Activated T-helper 17 cell treated with anti-CD3 and anti-CD28 coated beads, Interleukin-2, amount 50 U/mL, for 72 hours (primary cell): ENCODE results near the gene NECAP2. TPM values are rescaled to one million over a fixed set of nuclear protein-coding genes. Genes with fewer than 3 reads are reported as not detected.
A peak's percentile ranks its signal among the peaks of the same experiment; 100 is the strongest.

Experiments
- ATAC-seq: fragments of 150-1000 bp; cut with Tn5 transposase; replicated peaks from 2 replicates; pipeline ENCODE4 v1.10.0; 2021; ENCODE audit warnings: mild to moderate bottlenecking, moderate library complexity
- H3K27ac Mint-ChIP-seq: one replicate; pipeline ENCODE4 v1.8.0; 2022; ENCODE audit warnings: mixed read lengths
- H3K27me3 Mint-ChIP-seq: one replicate; pipeline ENCODE4 v1.8.0; 2022; ENCODE audit warnings: mixed read lengths
- H3K36me3 Mint-ChIP-seq: one replicate; pipeline ENCODE4 v1.8.0; 2022; ENCODE audit warnings: low read depth, mild to moderate bottlenecking, mixed read lengths
- H3K4me1 Mint-ChIP-seq: one replicate; pipeline ENCODE4 v1.8.0; 2022; ENCODE audit warnings: mixed read lengths
- H3K4me3 Mint-ChIP-seq: one replicate; pipeline ENCODE4 v1.8.0; 2022; ENCODE audit warnings: mild to moderate bottlenecking, mixed read lengths
- H3K9me3 Mint-ChIP-seq: one replicate; pipeline ENCODE4 v1.8.0; 2022; ENCODE audit warnings: mixed read lengths
- total RNA-seq, 2 donors: library from RNA; stranded (reverse); gene quantifications; one replicate each; pipeline ENCODE4 v1.2.3, GENCODE V29; 2022

The NECAP2 gene
- 10 to 100 TPM; 68.0 to 83.7 TPM for total RNA-seq

- Mint-ChIP-seq H3K9me3 (no peaks in the 10 kb centered on the region), H3K4me1 (peaks cover 17% of the 10 kb centered on the region), H3K27ac (peak within 1 kb of the TSS; percentile 94), H3K36me3 (peaks cover 49% of the 10 kb centered on the region), H3K27me3 (no peaks in the 10 kb centered on the region), H3K4me3 (peak within 1 kb of the TSS; percentile 93)
- peak; percentile 89 for ATAC-seq
These were observed at the start of gene NECAP2 for GRCh38 chr1:16440470-16441281. NECAP2 (plus strand) TSS chr1:16440724; CDS start chr1:16440762, 38 bp downstream.

- peak overlapping the region; percentile 23 for H3K4me3 Mint-ChIP-seq
- no peaks in the 10 kb centered on the region for H3K9me3 Mint-ChIP-seq
- ATAC-seq, result peak; percentile 52
- peaks cover 42% of the 10 kb centered on the region for H3K4me1 Mint-ChIP-seq
- no peaks in the 10 kb centered on the region for H3K27me3 Mint-ChIP-seq
- peaks cover 71% of the 10 kb centered on the region for H3K36me3 Mint-ChIP-seq
- H3K27ac Mint-ChIP-seq, result peak overlapping the region; percentile 78
These were observed 49.1 kb upstream of the NECAP2 start for GRCh38 chr1:16391411-16391810.

DNA sequence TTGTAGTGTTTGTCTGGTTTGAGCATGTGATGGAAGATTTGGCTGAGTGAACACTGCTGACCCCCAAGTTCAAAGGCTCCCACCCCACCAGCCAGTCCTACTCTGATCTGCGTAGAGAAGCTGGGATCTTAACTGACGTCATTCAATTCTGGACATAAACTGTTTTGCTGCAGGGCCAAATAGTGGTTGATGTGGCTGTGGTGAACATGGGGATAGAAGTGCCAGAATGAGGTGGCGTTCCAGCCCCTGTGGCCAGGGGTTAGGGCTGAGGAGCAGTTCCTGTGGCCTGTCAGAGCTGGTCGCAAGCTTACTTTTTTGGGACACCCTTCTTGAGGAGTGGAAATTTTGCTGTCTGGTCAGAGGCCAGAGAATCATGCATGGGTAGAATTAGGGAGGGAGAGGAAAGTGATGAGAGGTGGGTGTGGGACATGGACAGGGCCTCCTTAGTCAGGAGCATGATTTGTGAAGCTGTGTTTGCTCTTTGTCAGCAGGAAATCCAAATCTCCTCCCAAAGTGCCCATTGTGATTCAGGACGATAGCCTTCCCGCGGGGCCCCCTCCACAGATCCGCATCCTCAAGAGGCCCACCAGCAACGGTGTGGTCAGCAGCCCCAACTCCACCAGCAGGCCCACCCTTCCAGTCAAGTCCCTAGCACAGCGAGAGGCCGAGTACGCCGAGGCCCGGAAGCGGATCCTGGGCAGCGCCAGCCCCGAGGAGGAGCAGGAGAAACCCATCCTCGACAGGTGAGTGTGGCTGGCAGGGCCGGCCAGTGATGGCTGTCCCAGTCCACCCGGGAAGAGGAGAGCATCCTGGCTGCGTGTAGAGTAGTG, 47.6 kb upstream of the NECAP2 start:
- H3K9me3 Mint-ChIP-seq, result no peaks in the 10 kb centered on the region
- no peaks in the 10 kb centered on the region for H3K27me3 Mint-ChIP-seq
- H3K36me3 Mint-ChIP-seq, result peaks cover 85% of the 10 kb centered on the region
- no peak for ATAC-seq
- H3K4me3 Mint-ChIP-seq, result no peak overlapping the region
- peak overlapping the region; percentile 78 for H3K27ac Mint-ChIP-seq
- H3K4me1 Mint-ChIP-seq, result peaks cover 32% of the 10 kb centered on the region

- peaks cover 88% of the 10 kb centered on the region for H3K36me3 Mint-ChIP-seq
- no peaks in the 10 kb centered on the region for H3K27me3 Mint-ChIP-seq
- H3K4me1 Mint-ChIP-seq, result peaks cover 32% of the 10 kb centered on the region
- H3K9me3 Mint-ChIP-seq, result no peaks in the 10 kb centered on the region
- no peak for ATAC-seq
- no peak overlapping the region for H3K4me3 Mint-ChIP-seq
- H3K27ac Mint-ChIP-seq, result no peak overlapping the region
These were observed 46.7 kb upstream of the NECAP2 start for GRCh38 chr1:16393570-16394521.

- no peaks in the 10 kb centered on the region for H3K27me3 Mint-ChIP-seq
- no peaks in the 10 kb centered on the region for H3K9me3 Mint-ChIP-seq
- peaks cover 30% of the 10 kb centered on the region for H3K4me1 Mint-ChIP-seq
- ATAC-seq, result no peak
- H3K4me3 Mint-ChIP-seq, result no peak overlapping the region
- H3K27ac Mint-ChIP-seq, result no peak overlapping the region
- peaks cover 96% of the 10 kb centered on the region for H3K36me3 Mint-ChIP-seq
These were observed 45.5 kb upstream of the NECAP2 start for GRCh38 chr1:16394977-16395376.

- Mint-ChIP-seq H3K9me3 (no peaks in the 10 kb centered on the region), H3K27ac (peak overlapping the region; percentile 46), H3K36me3 (peaks cover 81% of the 10 kb centered on the region), H3K4me1 (peaks cover 14% of the 10 kb centered on the region), H3K4me3 (no peak overlapping the region), H3K27me3 (no peaks in the 10 kb centered on the region)
- no peak for ATAC-seq
These were observed 43.9 kb upstream of the NECAP2 start for GRCh38 chr1:16396591-16396990.

- ATAC-seq, result no peak
- Mint-ChIP-seq H3K36me3 (peaks cover 76% of the 10 kb centered on the region), H3K27me3 (no peaks in the 10 kb centered on the region), H3K4me1 (peaks cover 11% of the 10 kb centered on the region), H3K27ac (peak overlapping the region; percentile 52), H3K4me3 (no peak overlapping the region), H3K9me3 (no peaks in the 10 kb centered on the region)
These were observed 43.4 kb upstream of the NECAP2 start for GRCh38 chr1:16397120-16397519.

- Mint-ChIP-seq H3K27ac (peak overlapping the region; percentile 36), H3K36me3 (peaks cover 63% of the 10 kb centered on the region), H3K27me3 (no peaks in the 10 kb centered on the region)
These were observed 42.1 kb upstream of the NECAP2 start for GRCh38 chr1:16398371-16398953.

DNA sequence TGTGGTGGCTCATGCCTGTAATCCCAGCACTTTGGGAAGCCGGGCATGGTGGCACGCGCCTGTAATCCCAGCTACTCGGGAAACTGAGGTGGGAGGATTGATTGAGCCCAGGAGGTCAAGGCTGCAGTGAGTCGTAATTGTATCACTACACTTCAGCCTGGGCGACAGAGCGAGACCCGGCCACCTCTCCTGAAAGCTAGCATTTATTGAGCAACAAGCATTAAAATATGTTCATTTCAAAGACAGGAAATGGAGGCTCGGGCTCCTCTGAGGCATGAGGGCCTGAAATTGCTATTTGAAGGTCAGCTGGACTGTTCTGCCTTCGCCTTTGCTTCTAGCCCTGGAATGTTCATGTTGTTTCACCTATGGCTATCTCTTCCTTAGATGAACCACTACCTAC, 37.8 kb upstream of the NECAP2 start:
- Mint-ChIP-seq H3K36me3 (peaks cover 20% of the 10 kb centered on the region), H3K27me3 (no peaks in the 10 kb centered on the region), H3K9me3 (no peaks in the 10 kb centered on the region), H3K27ac (no peak overlapping the region), H3K4me1 (no peaks in the 10 kb centered on the region), H3K4me3 (no peak overlapping the region)
- no peak for ATAC-seq

More at GRCh38 chr1:16398371-16398953, 42.1 kb upstream of the NECAP2 start:
- H3K9me3 Mint-ChIP-seq, result no peaks in the 10 kb centered on the region
- ATAC-seq, result no peak
- no peak overlapping the region for H3K4me3 Mint-ChIP-seq
- H3K4me1 Mint-ChIP-seq, result no peaks in the 10 kb centered on the region

- Mint-ChIP-seq H3K27ac (no peak overlapping the region), H3K9me3 (no peaks in the 10 kb centered on the region), H3K4me3 (no peak overlapping the region), H3K36me3 (no peaks in the 10 kb centered on the region), H3K4me1 (no peaks in the 10 kb centered on the region), H3K27me3 (no peaks in the 10 kb centered on the region)
- no peak for ATAC-seq
These were observed 35.1 kb upstream of the NECAP2 start for GRCh38 chr1:16405441-16405840.

DNA sequence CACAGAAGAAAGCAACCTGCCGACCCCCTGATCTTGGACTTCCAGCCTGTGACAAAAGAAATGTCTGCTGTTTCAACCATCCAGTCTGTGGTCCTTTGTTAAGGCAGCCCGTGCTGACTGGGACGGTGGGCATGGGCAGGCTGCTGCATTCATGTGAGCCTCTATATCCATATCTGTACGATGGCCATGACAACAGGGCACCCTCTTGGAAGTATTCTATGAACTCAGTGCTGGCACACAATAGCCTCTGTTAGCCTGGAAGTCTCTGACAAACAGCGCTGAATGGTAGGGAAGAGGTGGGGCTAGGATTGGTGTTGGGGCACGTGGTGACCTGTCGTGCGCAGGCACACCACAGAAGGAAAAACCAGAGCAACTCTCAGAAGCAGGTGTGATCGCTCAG, 33.7 kb upstream of the NECAP2 start:
- Mint-ChIP-seq H3K27ac (no peak overlapping the region), H3K9me3 (no peaks in the 10 kb centered on the region), H3K4me3 (no peak overlapping the region), H3K27me3 (no peaks in the 10 kb centered on the region), H3K36me3 (no peaks in the 10 kb centered on the region), H3K4me1 (no peaks in the 10 kb centered on the region)
- ATAC-seq, result no peak

DNA sequence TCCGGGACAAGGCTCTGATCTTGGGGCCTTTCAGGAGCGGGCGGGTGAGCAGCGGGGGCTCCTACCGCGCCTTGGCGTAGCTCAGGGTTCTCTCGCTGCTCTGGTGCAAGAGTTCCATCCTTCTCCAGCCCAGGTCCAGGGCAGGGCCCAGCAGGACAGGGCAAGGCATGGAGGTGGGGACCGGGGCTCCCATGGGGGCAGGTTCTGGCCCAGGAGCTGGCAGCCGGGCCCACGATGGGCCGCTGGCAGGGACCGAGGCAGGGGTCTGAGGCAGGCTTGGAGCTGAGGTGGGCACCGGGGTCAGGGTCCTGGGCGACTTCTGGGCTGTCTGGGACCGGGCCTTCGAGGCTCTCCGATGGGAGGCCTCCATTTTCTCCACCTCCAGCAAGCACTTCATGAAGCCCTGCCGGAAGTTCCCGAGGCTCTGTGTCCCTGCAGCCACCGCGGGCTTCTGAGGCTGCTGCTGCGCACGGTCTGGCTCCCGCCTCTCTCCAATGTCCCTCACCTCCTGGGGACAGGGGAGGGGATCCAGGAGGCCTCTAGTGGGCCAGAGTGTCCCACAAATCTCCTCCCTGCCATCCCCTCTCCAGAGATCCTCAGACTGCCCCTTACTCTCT, 30.9 kb upstream of the NECAP2 start:
- ATAC-seq, result peak; percentile 14
- Mint-ChIP-seq H3K9me3 (no peaks in the 10 kb centered on the region), H3K36me3 (no peaks in the 10 kb centered on the region), H3K27ac (no peak overlapping the region), H3K4me1 (no peaks in the 10 kb centered on the region), H3K27me3 (no peaks in the 10 kb centered on the region), H3K4me3 (no peak overlapping the region)

DNA sequence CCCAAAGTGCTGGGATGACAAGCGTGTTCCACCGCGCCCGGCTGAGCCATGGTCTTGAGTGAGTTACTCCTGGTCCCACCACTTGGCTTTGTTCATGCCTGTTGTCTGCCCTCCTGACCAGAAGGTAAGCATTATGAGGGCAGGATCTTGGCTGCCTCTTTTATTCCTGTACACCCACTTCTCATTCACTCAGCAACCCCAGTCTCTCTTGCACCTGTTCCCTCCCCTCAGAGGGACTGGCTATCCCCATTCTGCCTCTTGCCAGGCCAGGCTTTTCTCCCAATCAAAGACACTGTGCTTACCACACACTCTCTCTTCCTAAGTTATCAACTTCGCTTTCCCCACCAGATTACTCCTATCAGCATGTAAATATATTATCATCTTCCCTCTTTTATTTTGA, 29.7 kb upstream of the NECAP2 start:
- no peaks in the 10 kb centered on the region for H3K27me3 Mint-ChIP-seq
- no peak overlapping the region for H3K27ac Mint-ChIP-seq
- no peaks in the 10 kb centered on the region for H3K36me3 Mint-ChIP-seq
- no peak for ATAC-seq
- H3K4me3 Mint-ChIP-seq, result no peak overlapping the region
- H3K9me3 Mint-ChIP-seq, result no peaks in the 10 kb centered on the region
- no peaks in the 10 kb centered on the region for H3K4me1 Mint-ChIP-seq
